Endothelial cell (in vitro differentiated cells): Measurements from ENCODE around the gene ITGA6. TPM values are rescaled to one million over a fixed set of nuclear protein-coding genes. Genes with fewer than 3 reads are reported as not detected.

ENCODE experiments used
- DNase-seq: peaks from one replicate; pipeline ENCODE4 v3.0.0; 2021; ENCODE audit warnings: low spot score
- H3K27ac Mint-ChIP-seq: one replicate; pipeline ENCODE4 v1.8.0; 2021; ENCODE audit warnings: mixed read lengths, inconsistent platforms; ENCODE audit not compliant: unreplicated experiment
- H3K27me3 Mint-ChIP-seq: one replicate; pipeline ENCODE4 v1.8.0; 2021; ENCODE audit warnings: mild to moderate bottlenecking, moderate library complexity, mixed read lengths, inconsistent platforms; ENCODE audit not compliant: unreplicated experiment
- H3K36me3 Mint-ChIP-seq: one replicate; pipeline ENCODE4 v1.8.0; 2021; ENCODE audit warnings: mild to moderate bottlenecking, low read depth, mixed read lengths, inconsistent platforms; ENCODE audit not compliant: unreplicated experiment
- H3K4me1 Mint-ChIP-seq: one replicate; pipeline ENCODE4 v1.8.0; 2021; ENCODE audit warnings: mild to moderate bottlenecking, mixed read lengths, inconsistent platforms; ENCODE audit not compliant: unreplicated experiment
- H3K4me3 Mint-ChIP-seq: one replicate; pipeline ENCODE4 v1.8.0; 2021; ENCODE audit warnings: mild to moderate bottlenecking, mixed read lengths, inconsistent platforms; ENCODE audit not compliant: unreplicated experiment
- H3K9me3 Mint-ChIP-seq: one replicate; pipeline ENCODE4 v1.8.0; 2021; ENCODE audit warnings: mixed read lengths, inconsistent platforms; ENCODE audit not compliant: unreplicated experiment
- total RNA-seq: library from RNA; stranded (reverse); fragmentation: NEBNext Ultra II Directional; extraction: Animal tissue kit (Norgen Biotek cat#: 25700); gene quantifications from one replicate; pipeline ENCODE4 v1.2.1, GENCODE V29; 2021; ENCODE audit not compliant: unreplicated experiment
- TF ChIP-seq, protein P1 (sequence below): fragments of 200-600 bp; sonication (generic); IDR thresholded peaks from one replicate; pipeline ENCODE4 v1.5.0; 2021; ENCODE audit warnings: antibody characterized with exemption; ENCODE audit not compliant: unreplicated experiment

The ITGA6 gene
- total RNA-seq, 1 donor from 2014 or later: 34.0 TPM

DNA sequence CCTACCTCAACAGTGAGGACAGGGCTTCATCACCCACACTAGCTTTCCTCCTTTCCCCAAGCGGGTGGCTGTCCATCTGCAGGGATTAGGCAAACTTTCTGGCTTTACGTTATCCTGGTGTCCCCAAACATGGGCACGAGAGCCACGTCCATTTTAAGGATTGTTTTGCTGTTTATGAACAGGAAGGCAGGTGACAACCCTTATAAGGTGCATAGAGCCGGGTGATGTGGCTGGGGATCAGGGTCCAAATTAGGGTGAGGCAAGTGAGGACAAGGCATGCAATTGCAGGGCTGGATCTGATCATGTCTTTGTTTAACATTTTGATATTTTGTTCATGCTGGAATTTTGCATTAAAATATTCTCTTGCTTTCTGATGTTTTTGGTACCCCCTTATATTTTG, 27.6 kb upstream of the ITGA6 start:
- Mint-ChIP-seq H3K4me3 (no peak overlapping the region), H3K27me3 (peaks cover 1% of the 10 kb centered on the region), H3K27ac (no peak overlapping the region), H3K36me3 (no peaks in the 10 kb centered on the region), H3K4me1 (peaks cover 5% of the 10 kb centered on the region), H3K9me3 (no peaks in the 10 kb centered on the region)
- TF ChIP-seq, protein P1, sequence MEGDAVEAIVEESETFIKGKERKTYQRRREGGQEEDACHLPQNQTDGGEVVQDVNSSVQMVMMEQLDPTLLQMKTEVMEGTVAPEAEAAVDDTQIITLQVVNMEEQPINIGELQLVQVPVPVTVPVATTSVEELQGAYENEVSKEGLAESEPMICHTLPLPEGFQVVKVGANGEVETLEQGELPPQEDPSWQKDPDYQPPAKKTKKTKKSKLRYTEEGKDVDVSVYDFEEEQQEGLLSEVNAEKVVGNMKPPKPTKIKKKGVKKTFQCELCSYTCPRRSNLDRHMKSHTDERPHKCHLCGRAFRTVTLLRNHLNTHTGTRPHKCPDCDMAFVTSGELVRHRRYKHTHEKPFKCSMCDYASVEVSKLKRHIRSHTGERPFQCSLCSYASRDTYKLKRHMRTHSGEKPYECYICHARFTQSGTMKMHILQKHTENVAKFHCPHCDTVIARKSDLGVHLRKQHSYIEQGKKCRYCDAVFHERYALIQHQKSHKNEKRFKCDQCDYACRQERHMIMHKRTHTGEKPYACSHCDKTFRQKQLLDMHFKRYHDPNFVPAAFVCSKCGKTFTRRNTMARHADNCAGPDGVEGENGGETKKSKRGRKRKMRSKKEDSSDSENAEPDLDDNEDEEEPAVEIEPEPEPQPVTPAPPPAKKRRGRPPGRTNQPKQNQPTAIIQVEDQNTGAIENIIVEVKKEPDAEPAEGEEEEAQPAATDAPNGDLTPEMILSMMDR: no peak
- no peak for DNase-seq

DNA sequence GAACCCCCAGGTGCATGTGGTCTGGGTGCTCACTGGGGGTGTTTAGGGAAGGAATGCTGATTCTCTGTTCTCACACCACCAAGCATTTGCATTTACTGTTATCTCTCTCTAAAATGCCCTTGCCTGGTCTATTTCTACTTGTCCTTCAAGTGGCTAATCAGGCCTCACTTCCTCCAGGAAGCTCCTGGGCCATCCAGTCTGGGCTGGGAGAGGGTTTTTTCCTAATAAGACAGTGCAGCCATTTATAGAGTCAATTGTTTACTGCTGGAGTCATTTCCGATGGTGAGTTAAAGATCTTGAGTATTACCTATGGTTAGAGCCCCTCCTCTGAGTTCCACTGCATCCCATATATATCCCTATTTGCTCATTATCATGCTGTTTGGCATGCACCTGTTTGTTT, 25.2 kb upstream of the ITGA6 start:
- Mint-ChIP-seq H3K27me3 (no peaks in the 10 kb centered on the region), H3K4me1 (peaks cover 5% of the 10 kb centered on the region), H3K4me3 (no peak overlapping the region), H3K36me3 (no peaks in the 10 kb centered on the region), H3K9me3 (no peaks in the 10 kb centered on the region), H3K27ac (no peak overlapping the region)
- TF ChIP-seq, protein P1: no peak
- no peak for DNase-seq

DNA sequence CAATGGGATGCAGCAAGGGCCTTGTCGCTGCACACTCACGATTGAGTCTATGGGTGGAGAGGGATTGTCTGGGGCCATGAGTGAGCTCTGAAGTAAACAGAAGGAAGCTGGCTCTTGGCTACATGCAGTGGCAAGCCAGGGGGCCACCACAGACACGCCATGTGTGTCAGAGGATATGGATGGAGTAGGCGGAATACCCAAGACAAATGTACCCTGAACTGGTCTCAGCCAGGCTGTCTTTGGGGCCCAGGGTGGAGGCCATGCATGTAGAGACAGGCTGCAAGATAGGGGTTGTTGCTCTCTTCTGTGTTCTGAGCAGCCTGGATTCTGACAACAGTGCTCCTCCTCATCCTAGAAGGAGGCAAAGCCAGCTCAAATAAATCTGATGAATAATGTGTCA, 24.0 kb upstream of the ITGA6 start:
- Mint-ChIP-seq H3K27me3 (no peaks in the 10 kb centered on the region), H3K9me3 (no peaks in the 10 kb centered on the region), H3K27ac (no peak overlapping the region), H3K4me3 (no peak overlapping the region), H3K36me3 (no peaks in the 10 kb centered on the region), H3K4me1 (peaks cover 5% of the 10 kb centered on the region)
- DNase-seq: no peak
- TF ChIP-seq, protein P1: no peak

DNA sequence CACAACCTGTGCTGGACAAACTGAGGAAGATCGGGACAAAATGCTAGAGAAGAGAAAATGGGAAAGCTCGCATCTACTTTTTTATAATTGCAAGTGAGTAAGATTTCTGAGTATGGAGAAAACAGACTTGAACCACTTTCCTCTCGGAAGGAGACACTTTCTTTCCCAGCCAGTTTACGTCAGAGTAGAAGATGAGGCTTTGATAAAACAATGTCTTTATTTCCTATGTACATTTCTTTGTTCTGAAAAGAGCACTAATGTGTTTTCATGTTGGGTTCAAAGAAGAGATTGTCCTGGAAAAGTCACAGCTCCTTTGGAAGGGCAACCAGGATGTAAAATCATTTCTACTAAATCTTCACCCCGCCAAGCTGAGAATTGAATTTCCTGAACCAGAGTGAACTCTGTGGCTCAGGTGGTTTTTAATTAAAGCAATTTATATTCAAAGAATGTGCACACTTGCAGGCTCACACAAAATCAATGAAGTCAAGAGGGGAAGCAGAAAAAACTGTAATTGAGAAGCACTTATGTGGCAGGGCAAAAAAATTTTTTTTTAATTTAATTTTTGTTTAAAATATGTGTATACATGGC, 23.4 kb upstream of the ITGA6 start:
- H3K27ac Mint-ChIP-seq: no peak overlapping the region

DNA sequence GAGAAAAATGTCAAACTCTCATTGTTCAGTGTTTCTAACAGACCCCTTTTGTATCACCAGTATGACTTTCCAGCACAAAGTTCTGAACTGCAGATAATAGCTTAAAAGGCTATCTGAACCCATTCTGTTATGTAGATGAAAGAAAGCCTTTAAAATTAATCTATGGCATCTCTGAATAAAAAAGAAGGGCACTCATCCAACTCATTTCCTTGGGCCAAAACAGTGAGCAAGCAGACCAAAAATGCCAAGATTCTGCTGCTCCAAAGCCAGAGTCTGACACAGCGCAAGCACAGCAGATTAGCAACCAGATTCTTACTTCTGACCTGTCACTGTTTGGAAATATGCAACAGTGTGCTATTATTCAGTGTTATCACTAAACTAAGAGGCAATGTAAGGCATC, 22.6 kb upstream of the ITGA6 start:
- TF ChIP-seq, protein P1: no peak
- no peaks in the 10 kb centered on the region for H3K9me3 Mint-ChIP-seq
- no peak overlapping the region for H3K27ac Mint-ChIP-seq
- DNase-seq: no peak
- no peaks in the 10 kb centered on the region for H3K36me3 Mint-ChIP-seq
- H3K4me1 Mint-ChIP-seq: peaks cover 5% of the 10 kb centered on the region
- H3K27me3 Mint-ChIP-seq: no peaks in the 10 kb centered on the region
- no peak overlapping the region for H3K4me3 Mint-ChIP-seq

More for the DNA sequence above, 23.4 kb upstream of the ITGA6 start:
- H3K36me3 Mint-ChIP-seq: no peaks in the 10 kb centered on the region
- no peak for DNase-seq
- H3K27me3 Mint-ChIP-seq: no peaks in the 10 kb centered on the region
- H3K4me3 Mint-ChIP-seq: no peak overlapping the region
- H3K4me1 Mint-ChIP-seq: peaks cover 5% of the 10 kb centered on the region
- H3K9me3 Mint-ChIP-seq: no peaks in the 10 kb centered on the region
- TF ChIP-seq, protein P1: no peak
